Endothelial cell of umbilical vein (primary cell): ENCODE measurements around the gene PAX1. TPM values are rescaled to one million over a fixed set of nuclear protein-coding genes. Genes with fewer than 3 reads are reported as not detected.

Experiments used
- BruUV-seq: library from RNA; stranded (reverse); fragments of 400-500 nt; replicated peaks from 2 replicates; lab custom pipeline; 2021; lab: Mats Ljungman, UMichigan
- CTCF ChIA-PET: fragments of 300-600, 350-600 bp; sonication (Branson Sonifier 250); formaldehyde crosslinking; loops from one replicate; lab custom pipeline; 2021; ENCODE audit warnings: antibody characterized with exemption, inconsistent platforms; lab: Charles Lee
- POLR2A ChIA-PET: fragments of 300-600, 350-600 bp; sonication (Branson Sonifier 250); formaldehyde crosslinking; loops from one replicate; lab custom pipeline; 2021; ENCODE audit warnings: antibody characterized with exemption, inconsistent platforms; lab: Charles Lee
- DNase-seq: peaks from one replicate; pipeline ENCODE4 v3.0.0-alpha.2; 2011; ENCODE audit warnings: low read depth, low spot score
- FAIRE-seq: peaks from 2 replicates; lab custom pipeline; 2011; peaks lifted over from hg19 to GRCh38; lab: Jason Lieb, UNC
- H2AFZ ChIP-seq: 2 replicates; pipeline ENCODE4 v1.6.0; 2012; ENCODE audit warnings: low read depth, low read length, control low read depth, inconsistent platforms
- H3K27ac ChIP-seq: 2 replicates; pipeline ENCODE4 v1.5.1; 2011; ENCODE audit warnings: low read depth, mild to moderate bottlenecking, control low read depth, low read length, moderate library complexity; ENCODE audit not compliant: insufficient read depth
- H3K27me3 ChIP-seq, 2 experiments: 2 replicates each; pipeline versions ENCODE4 v1.6.0 to v1.6.1; 2011; ENCODE audit warnings: low read length in 2 of 2, mixed read lengths in 1 of 2; ENCODE audit not compliant: control insufficient read depth in 2 of 2, insufficient read depth in 2 of 2
- H3K36me3 ChIP-seq, 2 experiments: 2 replicates in 1 of 2; 3 replicates in 1 of 2; pipeline ENCODE4 v1.5.1; 2011; ENCODE audit warnings: low read length in 2 of 2, mild to moderate bottlenecking in 1 of 2, moderate library complexity in 1 of 2; ENCODE audit not compliant: control insufficient read depth in 2 of 2, insufficient read depth in 2 of 2; ENCODE audit errors: extremely low read depth in 1 of 2
- H3K4me1 ChIP-seq: 3 replicates; pipeline ENCODE4 v1.5.1; 2011; ENCODE audit warnings: mild to moderate bottlenecking, low read length; ENCODE audit not compliant: control insufficient read depth, insufficient read depth; ENCODE audit errors: extremely low read depth
- H3K4me2 ChIP-seq: 2 replicates; pipeline ENCODE4 v1.6.1; 2011; ENCODE audit warnings: low read length, control low read depth, mixed read lengths; ENCODE audit not compliant: insufficient read depth
- H3K4me3 ChIP-seq, 3 experiments: fragments of 200-600 bp in 1 of 3; sonication (generic), shearing (Covaris generic) in 1 of 3; replicated peaks in 1 of 3; 2 replicates each; pipeline ENCODE4 v1.5.1; 2011 to 2016; ENCODE audit warnings: control low read depth in 3 of 3, low read length in 3 of 3, mild to moderate bottlenecking in 2 of 3, inconsistent platforms in 1 of 3, low read depth in 1 of 3, moderate library complexity in 1 of 3; ENCODE audit not compliant: insufficient read depth in 1 of 3
- H3K79me2 ChIP-seq: 2 replicates; pipeline ENCODE4 v1.6.0; 2012; ENCODE audit warnings: low read length, inconsistent platforms; ENCODE audit not compliant: control insufficient read depth, insufficient read depth
- H3K9ac ChIP-seq: replicated peaks from 2 replicates; pipeline ENCODE3; 2011; ENCODE audit warnings: low read length, control low read depth; ENCODE audit not compliant: insufficient read depth; ENCODE audit errors: extremely low read depth
- H3K9me1 ChIP-seq: replicated peaks from 3 replicates; pipeline ENCODE4 v1.6.0; 2011; ENCODE audit warnings: mild to moderate bottlenecking, low read length; ENCODE audit not compliant: control insufficient read depth, insufficient read depth; ENCODE audit errors: extremely low read depth
- H3K9me3 ChIP-seq: replicated peaks from 2 replicates; pipeline ENCODE4 v1.5.1; 2012; ENCODE audit warnings: low read length, inconsistent platforms; ENCODE audit not compliant: control insufficient read depth, insufficient read depth
- H4K20me1 ChIP-seq: replicated peaks from 2 replicates; pipeline ENCODE3; 2011; ENCODE audit warnings: mild to moderate bottlenecking, low read length; ENCODE audit not compliant: control insufficient read depth, insufficient read depth; ENCODE audit errors: extremely low read depth
- EZH2 ChIP-seq: IDR thresholded peaks from 2 replicates; pipeline ENCODE4 v1.6.1; 2012; ENCODE audit warnings: borderline replicate concordance, low read depth, mild to moderate bottlenecking, moderate library complexity, low read length, inconsistent platforms; ENCODE audit not compliant: severe bottlenecking
- FOS ChIP-seq: IDR thresholded peaks from 2 replicates; pipeline ENCODE4 v1.6.1; 2011; ENCODE audit warnings: mild to moderate bottlenecking, low read length, moderate library complexity, borderline replicate concordance; ENCODE audit not compliant: insufficient read depth
- GATA2 ChIP-seq: IDR thresholded peaks from 2 replicates; pipeline ENCODE4 v1.7.0; 2011; ENCODE audit warnings: low read depth, mild to moderate bottlenecking, moderate library complexity, mixed read lengths, low read length; ENCODE audit not compliant: insufficient read length, insufficient read depth
- JUN ChIP-seq: IDR thresholded peaks from 2 replicates; pipeline ENCODE4 v1.6.1; 2011; ENCODE audit warnings: borderline replicate concordance, low read depth; ENCODE audit not compliant: insufficient read length, insufficient read depth
- MYC ChIP-seq: IDR thresholded peaks from one replicate; pipeline ENCODE4 v1.6.1; 2011; ENCODE audit warnings: mild to moderate bottlenecking, low read depth, low read length
- POLR2A ChIP-seq: IDR thresholded peaks from 2 replicates; pipeline ENCODE4 v1.6.1; 2012; ENCODE audit warnings: low read depth, mild to moderate bottlenecking, control low read depth, low read length
- POLR2AphosphoS5 ChIP-seq: IDR thresholded peaks from 2 replicates; pipeline ENCODE4 v1.6.1; 2012; ENCODE audit warnings: low read depth, mild to moderate bottlenecking, control low read depth, low read length, moderate library complexity; ENCODE audit not compliant: insufficient read depth
- dilution Hi-C: fragments of 300-500 bp; cut with MboI; formaldehyde crosslinking; loops from one replicate; pipeline ENCODE4 v1.15.0; 2019; ENCODE audit warnings: low sequenced_read_pairs; ENCODE audit not compliant: extremely low pct_ligation_motif_present
- intact Hi-C: fragments of 100-400 bp; cut with micrococcal nuclease; formaldehyde crosslinking; loops from one replicate; pipeline ENCODE4 v1.10.0; 2022
- polyA plus RNA-seq, 4 experiments: library from polyadenylated mRNA; depleted of rRNA in 3 of 4; stranded (reverse) in 3 of 4; unstranded in 1 of 4; fragments of >200 nt; gene quantifications; 2 replicates each; pipeline versions ENCODE4 v1.2.1 to v1.2.3, GENCODE V29; 2011 to 2012; ENCODE audit warnings: missing spikeins in 1 of 4
- total RNA-seq: library from RNA; stranded (reverse); gene quantifications from 2 replicates; pipeline ENCODE4 v1.2.3, GENCODE V29; 2021
- TF ChIP-seq, protein P1 (sequence below): IDR thresholded peaks from 2 replicates; pipeline ENCODE4 v1.6.1; 2011; ENCODE audit not compliant: insufficient read depth, insufficient read length
- TF ChIP-seq, protein P2 (sequence below), 2 donors: IDR thresholded peaks; 1 replicate in 1 of 2; 2 replicates in 1 of 2; pipeline ENCODE4 v1.5.1; 2011; ENCODE audit warnings: low read length in 2 of 2, mild to moderate bottlenecking in 2 of 2, moderate library complexity in 2 of 2, control low read depth in 1 of 2, inconsistent platforms in 1 of 2, low read depth in 1 of 2; ENCODE audit not compliant: insufficient read depth in 1 of 2; ENCODE audit errors: extremely low read depth in 1 of 2

The PAX1 gene
- total and polyA plus RNA-seq, 2 donors (not counting 3 experiments of a cell fraction or from before 2014, with no cell fraction given), result not detected

DNA sequence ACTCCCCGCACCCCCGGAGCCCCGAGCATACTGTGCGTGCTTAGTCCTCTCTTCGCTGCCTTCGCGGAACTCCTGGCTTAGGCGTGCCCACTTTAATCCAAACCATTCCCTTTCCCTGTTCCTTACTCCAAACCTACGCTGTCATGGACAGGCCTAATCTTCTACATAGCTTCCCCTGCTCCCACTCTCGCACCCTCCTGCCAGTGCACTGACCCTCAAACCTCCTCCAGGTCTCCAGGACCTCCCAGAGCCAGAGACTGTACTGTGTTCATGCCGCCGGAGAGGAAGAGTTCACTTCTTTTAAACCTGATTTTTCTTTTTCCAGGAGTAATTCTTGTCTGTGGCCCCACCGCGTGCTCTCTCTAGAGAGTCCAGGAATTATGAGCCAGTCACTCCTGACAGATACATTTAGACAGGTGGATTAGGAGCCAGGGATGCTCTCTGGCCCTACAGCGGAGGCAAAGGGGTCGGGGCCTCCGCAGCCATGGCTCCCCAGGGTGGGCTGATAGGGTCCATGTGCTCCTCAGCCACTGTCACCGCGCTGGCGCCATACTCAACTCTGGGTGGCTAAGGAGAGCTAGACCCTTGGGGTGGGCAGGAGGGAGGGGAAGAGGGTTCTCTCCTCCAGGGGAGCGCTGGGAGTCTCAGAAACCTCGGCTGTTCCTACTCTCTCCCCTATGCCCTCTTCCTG, 1.6 kb upstream of the PAX1 start:
- DNase-seq, result no peak
- H3K4me3 ChIP-seq, result no peak overlapping the region
- H3K36me3 ChIP-seq, result no peaks in the 10 kb centered on the region
- H3K9me1 ChIP-seq, result no peaks in the 10 kb centered on the region
- no TSS peak for BruUV-seq
- no peak overlapping the region for H3K27ac ChIP-seq
- peaks cover 80 to 88% of the 10 kb centered on the region in 2 experiments for H3K27me3 ChIP-seq
- no peaks in the 10 kb centered on the region for H3K4me1 ChIP-seq
- H4K20me1 ChIP-seq, result no peaks in the 10 kb centered on the region
- POLR2A ChIA-PET, result no interaction called here
- H2AFZ ChIP-seq, result no peak overlapping the region
- intact Hi-C loops, result loop anchor here (1.0 kb wide), 1 partner anchor 608 kb away; no protein-coding TSS in a partner anchor
- no peak for FAIRE-seq
- H3K9ac ChIP-seq, result no peak overlapping the region
- H3K79me2 ChIP-seq, result no peaks in the 10 kb centered on the region
- H3K4me2 ChIP-seq, result no peak overlapping the region
- dilution Hi-C loops, result no loop called here
- TF ChIP-seq POLR2AphosphoS5, result no peak
- no peak for TF ChIP-seq FOS
- TF ChIP-seq EZH2, result no peak
- no peak for TF ChIP-seq JUN
- TF ChIP-seq POLR2A, result no peak
- no peak for TF ChIP-seq MYC
- TF ChIP-seq, protein P1, sequence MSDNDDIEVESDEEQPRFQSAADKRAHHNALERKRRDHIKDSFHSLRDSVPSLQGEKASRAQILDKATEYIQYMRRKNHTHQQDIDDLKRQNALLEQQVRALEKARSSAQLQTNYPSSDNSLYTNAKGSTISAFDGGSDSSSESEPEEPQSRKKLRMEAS, result no peak
- no peak for TF ChIP-seq GATA2
- TF ChIP-seq, protein P2, sequence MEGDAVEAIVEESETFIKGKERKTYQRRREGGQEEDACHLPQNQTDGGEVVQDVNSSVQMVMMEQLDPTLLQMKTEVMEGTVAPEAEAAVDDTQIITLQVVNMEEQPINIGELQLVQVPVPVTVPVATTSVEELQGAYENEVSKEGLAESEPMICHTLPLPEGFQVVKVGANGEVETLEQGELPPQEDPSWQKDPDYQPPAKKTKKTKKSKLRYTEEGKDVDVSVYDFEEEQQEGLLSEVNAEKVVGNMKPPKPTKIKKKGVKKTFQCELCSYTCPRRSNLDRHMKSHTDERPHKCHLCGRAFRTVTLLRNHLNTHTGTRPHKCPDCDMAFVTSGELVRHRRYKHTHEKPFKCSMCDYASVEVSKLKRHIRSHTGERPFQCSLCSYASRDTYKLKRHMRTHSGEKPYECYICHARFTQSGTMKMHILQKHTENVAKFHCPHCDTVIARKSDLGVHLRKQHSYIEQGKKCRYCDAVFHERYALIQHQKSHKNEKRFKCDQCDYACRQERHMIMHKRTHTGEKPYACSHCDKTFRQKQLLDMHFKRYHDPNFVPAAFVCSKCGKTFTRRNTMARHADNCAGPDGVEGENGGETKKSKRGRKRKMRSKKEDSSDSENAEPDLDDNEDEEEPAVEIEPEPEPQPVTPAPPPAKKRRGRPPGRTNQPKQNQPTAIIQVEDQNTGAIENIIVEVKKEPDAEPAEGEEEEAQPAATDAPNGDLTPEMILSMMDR (IDR thresholded peaks at IDR 0.05; ENCODE audit: extremely low read depth in 1 of 2, insufficient read depth in 1 of 2, low read depth in 1 of 2, low read length in 2 of 2), result no peak
- CTCF ChIA-PET, result interaction anchor here (2.2 to 7.3 kb wide), 2 partner anchors 8 to 14 kb away, joined by 10 to 71 read pairs; no protein-coding TSS in a partner anchor
- H3K9me3 ChIP-seq, result no peaks in the 10 kb centered on the region
